Liver (tissue), 9 donors: ENCODE results near the gene TMEM229A. TPM values are rescaled to one million over a fixed set of nuclear protein-coding genes. Genes with fewer than 3 reads are reported as not detected.

ENCODE experiments used
- DNase-seq: peaks from one replicate; pipeline ENCODE4 v3.0.0-alpha.2; 2017; ENCODE audit warnings: low spot score
- H3K27ac ChIP-seq, 2 donors: one replicate each; pipeline ENCODE4 v1.7.0; 2013; ENCODE audit warnings: inconsistent platforms in 2 of 2, low read length in 2 of 2, control low read depth in 1 of 2, low read depth in 1 of 2, mild to moderate bottlenecking in 1 of 2
- H3K27me3 ChIP-seq, 4 donors: one replicate each; pipeline versions ENCODE4 v1.6.1 to v1.7.0; 2013; ENCODE audit warnings: low read length in 3 of 4, inconsistent platforms in 1 of 4, mild to moderate bottlenecking in 1 of 4, moderate library complexity in 1 of 4; ENCODE audit not compliant: control insufficient read depth in 4 of 4, insufficient read depth in 4 of 4
- H3K36me3 ChIP-seq, 4 donors: one replicate each; pipeline versions ENCODE4 v1.6.1 to v1.7.0; 2013; ENCODE audit warnings: low read length in 3 of 4, mild to moderate bottlenecking in 3 of 4, low read depth in 1 of 4, moderate library complexity in 1 of 4; ENCODE audit not compliant: control insufficient read depth in 4 of 4, insufficient read depth in 3 of 4
- H3K4me1 ChIP-seq, 4 donors: one replicate each; pipeline versions ENCODE4 v1.6.1 to v1.7.0; 2013; ENCODE audit warnings: low read length in 3 of 4, mild to moderate bottlenecking in 3 of 4, moderate library complexity in 1 of 4; ENCODE audit not compliant: control insufficient read depth in 4 of 4, insufficient read depth in 4 of 4
- H3K4me3 ChIP-seq, 3 donors: one replicate each; pipeline versions ENCODE4 v1.6.1 to v1.7.0; 2013; ENCODE audit warnings: low read length in 3 of 3, control low read depth in 1 of 3, low read depth in 1 of 3, mild to moderate bottlenecking in 1 of 3
- H3K9ac ChIP-seq, 2 donors: one replicate each; pipeline ENCODE4 v1.7.0; 2013; ENCODE audit warnings: low read length in 2 of 2, mild to moderate bottlenecking in 2 of 2, moderate library complexity in 2 of 2, control low read depth in 1 of 2, low read depth in 1 of 2
- H3K9me3 ChIP-seq, 4 donors: one replicate each; pipeline versions ENCODE4 v1.6.1 to v1.7.0; 2013; ENCODE audit warnings: low read length in 3 of 4; ENCODE audit not compliant: control insufficient read depth in 4 of 4
- EGR1 ChIP-seq, 2 donors: IDR thresholded peaks; 2 replicates each; pipeline ENCODE4 v1.6.1; 2016 to 2018; ENCODE audit warnings: antibody characterized with exemption in 2 of 2, low read depth in 2 of 2
- FOXA1 ChIP-seq: IDR thresholded peaks from 2 replicates; pipeline ENCODE4 v1.6.1; 2016; ENCODE audit warnings: antibody characterized with exemption
- FOXA2 ChIP-seq: IDR thresholded peaks from 2 replicates; pipeline ENCODE4 v1.6.1; 2016; ENCODE audit warnings: antibody characterized with exemption
- GABPA ChIP-seq, 2 donors: IDR thresholded peaks in 1 of 2; conservative IDR thresholded peaks in 1 of 2; 2 replicates each; pipeline ENCODE4 v1.6.1; 2016; ENCODE audit warnings: antibody characterized with exemption in 2 of 2, mild to moderate bottlenecking in 1 of 2, moderate library complexity in 1 of 2
- HNF4A ChIP-seq, 2 donors: conservative IDR thresholded peaks; 2 replicates each; pipeline ENCODE4 v1.6.1; 2016; ENCODE audit warnings: antibody characterized with exemption in 2 of 2, mild to moderate bottlenecking in 2 of 2
- JUND ChIP-seq, 2 donors: IDR thresholded peaks; 2 replicates each; pipeline ENCODE4 v1.6.1; 2016; ENCODE audit warnings: antibody characterized with exemption in 2 of 2
- RAD21 ChIP-seq, 2 donors: IDR thresholded peaks; 2 replicates each; pipeline ENCODE4 v1.6.1; 2016; ENCODE audit warnings: antibody characterized with exemption in 2 of 2, mild to moderate bottlenecking in 2 of 2
- REST ChIP-seq: IDR thresholded peaks from 2 replicates; pipeline ENCODE4 v1.6.1; 2016; ENCODE audit warnings: antibody characterized with exemption, mild to moderate bottlenecking
- RXRA ChIP-seq, 2 donors: IDR thresholded peaks; 2 replicates each; pipeline ENCODE4 v1.6.1; 2017 to 2018; ENCODE audit warnings: antibody characterized with exemption in 2 of 2, mild to moderate bottlenecking in 1 of 2
- SP1 ChIP-seq: IDR thresholded peaks from 2 replicates; pipeline ENCODE4 v1.6.1; 2018; ENCODE audit warnings: antibody characterized with exemption, mild to moderate bottlenecking
- YY1 ChIP-seq: IDR thresholded peaks from 2 replicates; pipeline ENCODE4 v1.6.1; 2016; ENCODE audit warnings: antibody characterized with exemption, mild to moderate bottlenecking
- ZBTB33 ChIP-seq: IDR thresholded peaks from 2 replicates; pipeline ENCODE4 v1.6.1; 2016; ENCODE audit warnings: antibody characterized with exemption
- WGBS: extraction: QIAGEN DNeasy Blood & Tissue Kit; methylation state at CpG from one replicate; pipeline ENCODE4 v1.1.7; 2013; 5-methylcytosine and 5-hydroxymethylcytosine counted together
- polyA plus RNA-seq, 2 donors: library from polyadenylated mRNA; stranded (reverse) in 1 of 2; unstranded in 1 of 2; fragments of 200-250 nt in 1 of 2; fragments of >200 nt in 1 of 2; fragmentation: Nextera tagmentation in 1 of 2; extraction: Ambion mirVana in 1 of 2; gene quantifications; one replicate each; pipeline versions ENCODE4 v1.2.1 to v1.2.3, GENCODE V29; 2013 to 2015
- total RNA-seq, 2 donors: library from RNA; depleted of rRNA; stranded (reverse); fragments of >200 nt; gene quantifications; one replicate each; pipeline ENCODE4 v1.2.3, GENCODE V29; 2014
- donor health status: healthy.
- donor health status: healthy.
- donor health status: healthy.
- donor health status: healthy.
- donor health status: healthy.

TMEM229A gene
- total and polyA plus RNA-seq, 4 donors = 0.23 TPM; not detected in 3

- H3K9me3 ChIP-seq = no peaks in the 10 kb centered on the region
- no peak for TF ChIP-seq SP1
- no peak for TF ChIP-seq JUND (IDR thresholded peaks at IDR 0.05)
- no peak for TF ChIP-seq FOXA1
- no peak for TF ChIP-seq EGR1 (IDR thresholded peaks at IDR 0.05; ENCODE audit: low read depth in 2 of 2)
- TF ChIP-seq REST = no peak
- TF ChIP-seq GABPA (IDR thresholded peaks at IDR 0.05 in 1 of 2, conservative IDR thresholded peaks at IDR 0.05 in 1 of 2) = no peak
- no peaks in the 10 kb centered on the region for H3K36me3 ChIP-seq
Measured at GRCh38 chr7:124060528-124060927, 27.7 kb upstream of the TMEM229A start.

GRCh38 chr7:124059375-124059774, 26.5 kb upstream of the TMEM229A start:
- 48% methylated on average over 4 of the region's 4 CpGs for WGBS
- DNase-seq = no peak
- H3K27ac ChIP-seq = no peak overlapping the region
- H3K9ac ChIP-seq = no peak overlapping the region
- no peak overlapping the region for H3K4me3 ChIP-seq
- H3K9me3 ChIP-seq = no peaks in the 10 kb centered on the region
- no peaks in the 10 kb centered on the region for H3K4me1 ChIP-seq
- TF ChIP-seq FOXA1 (no peak), RXRA (IDR thresholded peaks at IDR 0.05) (no peak), JUND (IDR thresholded peaks at IDR 0.05) (no peak), YY1 (no peak), HNF4A (conservative IDR thresholded peaks at IDR 0.05) (no peak), REST (no peak), ZBTB33 (no peak), RAD21 (IDR thresholded peaks at IDR 0.05) (no peak), FOXA2 (no peak), SP1 (no peak)
- no peaks in the 10 kb centered on the region for H3K36me3 ChIP-seq
- H3K27me3 ChIP-seq = peaks cover 0 to 3% (median 0%) of the 10 kb centered on the region in 4 donors

More at GRCh38 chr7:124060528-124060927, 27.7 kb upstream of the TMEM229A start:
- Histone ChIP-seq H3K4me1 (no peaks in the 10 kb centered on the region), H3K4me3 (no peak overlapping the region), H3K9ac (no peak overlapping the region), H3K27me3 (peaks cover 0 to 3% (median 0%) of the 10 kb centered on the region in 4 donors), H3K27ac (no peak overlapping the region)
- no peak for DNase-seq
- 61% methylated on average over 2 of the region's 2 CpGs for WGBS
